GM12891 (cell line): ENCODE results near the gene VSX2. TPM values are rescaled to one million over a fixed set of nuclear protein-coding genes. Genes with fewer than 3 reads are reported as not detected.

Experiments used
- DNase-seq: peaks from one replicate; pipeline ENCODE4 v3.0.0; 2011; ENCODE audit warnings: low spot score; ENCODE audit not compliant: insufficient read length
- FAIRE-seq: peaks from 2 replicates; lab custom pipeline; 2011; peaks lifted over from hg19 to GRCh38; lab: Jason Lieb, UNC
- PAX5 ChIP-seq: IDR thresholded peaks from 2 replicates; pipeline ENCODE4 v1.6.1; 2011; ENCODE audit warnings: low read length, moderate library complexity, mild to moderate bottlenecking; ENCODE audit not compliant: insufficient read depth, severe bottlenecking
- POLR2A ChIP-seq: IDR thresholded peaks from 2 replicates; pipeline ENCODE4 v1.6.1; 2011; ENCODE audit warnings: low read depth, low read length, control low read depth
- POLR2AphosphoS5 ChIP-seq: IDR thresholded peaks from 2 replicates; pipeline ENCODE4 v1.6.1; 2011; ENCODE audit warnings: low read depth, low read length, control low read depth
- POU2F2 ChIP-seq: IDR thresholded peaks from 2 replicates; pipeline ENCODE4 v1.6.1; 2011; ENCODE audit warnings: low read depth, mild to moderate bottlenecking, control low read depth, low read length, moderate library complexity
- SPI1 ChIP-seq: IDR thresholded peaks from 2 replicates; pipeline ENCODE4 v1.6.1; 2011; ENCODE audit warnings: low read depth, low read length, control low read depth
- TAF1 ChIP-seq: IDR thresholded peaks from 2 replicates; pipeline ENCODE4 v1.6.1; 2011; ENCODE audit warnings: low read depth, low read length, control low read depth
- polyA plus RNA-seq: library from polyadenylated mRNA; unstranded; fragments of >200 nt; gene quantifications from one replicate; pipeline ENCODE4 v1.2.1, GENCODE V29; 2012; ENCODE audit warnings: low read depth, missing spikeins, inconsistent platforms; ENCODE audit not compliant: missing spikeins

The VSX2 gene
- polyA plus RNA-seq = 0.03 TPM

GRCh38 chr14:74238974-74239847 is at the start of gene VSX2:
Gene VSX2 (plus strand): TSS chr14:74239449. CDS start chr14:74239562, 113 bp downstream.
- no peak for TF ChIP-seq SPI1
- TF ChIP-seq PAX5 = no peak
- no peak for TF ChIP-seq TAF1
- TF ChIP-seq POLR2AphosphoS5 = no peak
- TF ChIP-seq POU2F2 = no peak
- TF ChIP-seq POLR2A = no peak
- FAIRE-seq = no peak
- DNase-seq = no peak

DNA sequence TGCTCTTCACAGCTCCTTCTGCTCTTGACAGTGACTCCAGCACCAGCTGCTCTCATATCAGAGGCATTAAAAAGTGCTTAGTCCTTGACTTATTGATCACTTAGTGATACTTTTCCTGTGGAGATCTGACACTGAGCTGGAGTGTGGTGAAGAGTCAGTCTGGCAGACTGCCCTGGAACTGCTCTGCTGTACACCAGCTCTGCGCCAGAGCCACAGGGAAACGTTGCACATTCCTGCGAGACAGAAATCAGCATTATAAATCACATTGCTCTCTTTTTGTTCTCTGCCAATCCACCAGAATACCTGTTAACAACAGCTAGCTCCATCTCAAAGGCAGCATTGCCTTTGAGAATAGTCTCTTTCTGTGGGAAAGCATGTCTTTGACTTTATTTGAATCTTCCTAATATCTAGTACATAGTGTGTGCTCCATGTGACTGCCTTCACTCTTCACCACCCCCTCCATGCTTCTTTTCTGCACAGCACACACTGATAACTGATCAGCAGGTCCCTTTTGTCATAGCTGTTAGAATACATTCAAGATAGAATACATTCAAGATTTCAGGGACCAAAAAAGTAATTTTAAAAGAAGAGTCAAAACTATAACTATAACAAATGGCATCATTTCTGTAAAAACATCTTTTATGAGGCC is 48.2 kb upstream of the VSX2 start:
- DNase-seq (no peak), FAIRE-seq (no peak)
- no peak for TF ChIP-seq POLR2AphosphoS5
- TF ChIP-seq POU2F2 = no peak
- no peak for TF ChIP-seq SPI1
- TF ChIP-seq PAX5 = no peak
- no peak for TF ChIP-seq TAF1
- TF ChIP-seq POLR2A = no peak

DNA sequence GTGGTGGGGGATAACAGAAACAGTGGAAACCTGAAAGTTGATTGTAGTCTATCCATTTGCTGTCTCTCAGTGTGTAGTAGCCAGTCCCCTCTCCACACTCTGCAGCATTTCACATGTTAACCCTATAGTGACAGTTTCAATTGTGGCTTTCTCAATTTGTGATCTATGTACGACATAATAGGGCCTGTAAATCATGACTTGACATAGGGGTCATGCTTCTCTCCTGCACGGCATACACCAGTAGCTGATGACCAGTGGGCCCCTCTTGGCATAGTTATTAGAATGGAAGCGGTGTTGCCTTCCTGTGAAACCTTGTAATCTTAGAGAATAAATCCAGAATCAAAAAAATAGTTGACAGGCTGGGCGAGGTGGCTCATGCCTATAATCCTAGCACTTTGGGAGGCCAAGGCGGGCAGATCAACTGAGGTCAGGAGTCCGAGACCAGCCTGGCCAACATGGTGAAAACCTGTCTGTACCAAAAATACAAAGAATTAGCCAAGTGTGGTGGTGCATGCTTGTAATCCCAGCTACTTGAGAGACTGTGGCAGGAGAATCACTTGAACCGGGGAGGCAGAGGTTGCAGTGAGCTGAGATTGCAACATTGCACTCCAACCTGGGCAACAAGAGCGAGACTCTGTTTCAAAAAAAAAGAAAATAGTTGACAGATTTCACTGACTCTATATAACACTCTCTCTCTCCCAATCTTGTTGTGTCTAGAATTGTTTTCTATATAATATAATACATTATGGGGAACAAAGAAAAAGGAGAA is 44.6 kb upstream of the VSX2 start:
- FAIRE-seq = no peak

GRCh38 chr14:74195623-74196022 is 43.6 kb upstream of the VSX2 start:
- FAIRE-seq = no peak
- TF ChIP-seq SPI1 (no peak), POLR2A (no peak), PAX5 (no peak), POLR2AphosphoS5 (no peak), POU2F2 (no peak), TAF1 (no peak)
- DNase-seq = no peak

More for the DNA sequence above, 44.6 kb upstream of the VSX2 start:
- DNase-seq = no peak
- TF ChIP-seq POU2F2 (no peak), POLR2AphosphoS5 (no peak), PAX5 (no peak), SPI1 (no peak), TAF1 (no peak)

- TF ChIP-seq PAX5 (no peak), POU2F2 (no peak), POLR2AphosphoS5 (no peak), POLR2A (no peak), SPI1 (no peak), TAF1 (no peak)
- FAIRE-seq (no peak), DNase-seq (no peak)
Measured at GRCh38 chr14:74198441-74199234, 40.6 kb upstream of the VSX2 start.

- peak; percentile 70 for TF ChIP-seq SPI1
- no peak for TF ChIP-seq POLR2A
- DNase-seq = no peak
Measured at GRCh38 chr14:74202113-74202512, 37.1 kb upstream of the VSX2 start.

DNA sequence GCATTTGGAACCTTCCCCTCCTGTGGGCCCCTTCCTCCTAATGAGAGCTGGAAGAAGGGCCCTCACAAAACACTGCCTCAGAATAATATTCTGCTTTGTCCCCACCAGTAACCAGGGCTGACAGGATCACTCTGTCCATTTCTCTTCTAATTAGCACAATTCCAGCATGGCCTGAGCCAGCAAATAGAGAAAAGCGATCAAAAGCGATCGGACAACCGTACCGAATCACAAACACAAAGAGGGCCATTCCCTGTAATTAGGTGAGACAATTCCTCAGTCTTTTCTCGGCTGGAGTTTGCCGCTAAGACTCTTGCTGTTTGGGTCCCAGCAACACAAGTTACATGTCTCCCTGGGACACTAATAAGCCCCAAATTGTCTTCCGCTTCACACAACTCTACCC is 35.6 kb upstream of the VSX2 start:
- TF ChIP-seq POLR2AphosphoS5 = no peak
- no peak for TF ChIP-seq PAX5
- no peak for FAIRE-seq

More at GRCh38 chr14:74202113-74202512, 37.1 kb upstream of the VSX2 start:
- peak; percentile 55 for FAIRE-seq

GRCh38 chr14:74204491-74204890 is 34.8 kb upstream of the VSX2 start:
- no peak for FAIRE-seq
- no peak for DNase-seq
- TF ChIP-seq PAX5 (no peak), SPI1 (no peak), POLR2A (no peak), POU2F2 (no peak), TAF1 (no peak), POLR2AphosphoS5 (no peak)

More for the DNA sequence above, 35.6 kb upstream of the VSX2 start:
- no peak for DNase-seq

DNA sequence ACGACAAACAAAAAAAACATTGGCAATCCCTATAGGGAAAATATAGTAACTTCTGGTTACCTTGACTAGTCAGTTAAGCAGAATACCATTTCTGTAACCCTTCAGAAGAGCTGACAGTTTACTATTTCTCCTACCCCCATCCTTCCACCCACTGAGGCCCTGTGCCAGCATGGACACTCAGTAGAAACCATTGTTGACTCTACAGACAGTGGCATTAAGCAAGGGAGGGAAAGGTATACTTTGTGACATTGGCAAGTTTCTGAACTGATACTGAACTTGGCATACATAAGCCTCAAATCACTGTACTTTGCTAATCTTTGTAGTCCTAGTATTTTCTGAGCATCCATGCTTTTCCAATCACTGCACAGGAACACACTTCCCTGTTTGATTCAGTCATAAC is 33.4 kb upstream of the VSX2 start:
- FAIRE-seq = no peak
- no peak for TF ChIP-seq POLR2A
- no peak for TF ChIP-seq SPI1
- TF ChIP-seq TAF1 = no peak
- no peak for TF ChIP-seq POLR2AphosphoS5
- no peak for TF ChIP-seq PAX5
- no peak for TF ChIP-seq POU2F2
- DNase-seq = no peak
